ENCODE measurements around the gene SIRT7.

The SIRT7 gene

DNA sequence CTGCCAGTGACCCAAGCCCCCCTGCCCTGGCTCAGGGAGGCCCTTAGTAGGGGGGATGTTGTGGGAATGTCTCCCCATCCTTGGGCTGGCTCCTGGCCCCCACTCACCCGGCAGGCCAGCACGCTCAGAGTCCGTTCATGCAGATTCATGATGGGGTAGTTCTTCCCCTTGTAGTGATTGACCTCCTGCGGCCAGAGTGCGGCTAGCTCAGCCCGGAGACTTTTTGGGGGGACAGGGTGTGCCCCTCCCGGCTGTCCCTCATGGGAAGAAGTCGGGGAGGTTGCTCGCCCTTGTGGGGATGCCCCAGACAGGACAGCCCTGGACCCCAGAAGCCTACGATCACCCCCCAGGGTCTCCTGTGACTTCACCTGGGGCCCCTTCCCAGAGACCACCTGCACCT lies 12.0 kb downstream of the SIRT7 start:
- DNase-seq (ENCODE audit: low read depth, low spot score): no peak

DNA sequence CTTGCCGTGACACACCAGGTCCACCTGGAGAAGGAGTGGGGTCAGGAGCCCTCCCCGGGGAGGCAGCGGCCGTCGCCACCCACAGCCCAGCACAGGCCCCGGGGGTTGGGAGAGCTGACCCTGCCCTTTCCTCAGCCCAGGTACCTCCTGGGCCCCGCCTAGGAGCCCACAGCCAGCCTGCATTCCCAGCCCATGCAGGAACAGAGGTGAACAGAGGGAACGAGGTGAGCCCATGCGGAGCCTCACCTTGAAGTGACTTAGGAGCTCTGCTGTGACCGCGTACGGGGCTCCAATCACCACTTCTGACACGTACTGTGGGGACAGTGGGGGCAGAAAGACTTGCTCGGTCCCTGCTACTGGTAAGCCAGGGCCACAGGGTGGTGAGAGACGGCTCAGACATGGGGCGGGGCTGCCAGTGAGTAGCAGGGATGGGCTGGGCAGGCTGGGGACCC lies 12.5 kb downstream of the SIRT7 start:
- DNase-seq (ENCODE audit: low read depth, low spot score): no peak

DNA sequence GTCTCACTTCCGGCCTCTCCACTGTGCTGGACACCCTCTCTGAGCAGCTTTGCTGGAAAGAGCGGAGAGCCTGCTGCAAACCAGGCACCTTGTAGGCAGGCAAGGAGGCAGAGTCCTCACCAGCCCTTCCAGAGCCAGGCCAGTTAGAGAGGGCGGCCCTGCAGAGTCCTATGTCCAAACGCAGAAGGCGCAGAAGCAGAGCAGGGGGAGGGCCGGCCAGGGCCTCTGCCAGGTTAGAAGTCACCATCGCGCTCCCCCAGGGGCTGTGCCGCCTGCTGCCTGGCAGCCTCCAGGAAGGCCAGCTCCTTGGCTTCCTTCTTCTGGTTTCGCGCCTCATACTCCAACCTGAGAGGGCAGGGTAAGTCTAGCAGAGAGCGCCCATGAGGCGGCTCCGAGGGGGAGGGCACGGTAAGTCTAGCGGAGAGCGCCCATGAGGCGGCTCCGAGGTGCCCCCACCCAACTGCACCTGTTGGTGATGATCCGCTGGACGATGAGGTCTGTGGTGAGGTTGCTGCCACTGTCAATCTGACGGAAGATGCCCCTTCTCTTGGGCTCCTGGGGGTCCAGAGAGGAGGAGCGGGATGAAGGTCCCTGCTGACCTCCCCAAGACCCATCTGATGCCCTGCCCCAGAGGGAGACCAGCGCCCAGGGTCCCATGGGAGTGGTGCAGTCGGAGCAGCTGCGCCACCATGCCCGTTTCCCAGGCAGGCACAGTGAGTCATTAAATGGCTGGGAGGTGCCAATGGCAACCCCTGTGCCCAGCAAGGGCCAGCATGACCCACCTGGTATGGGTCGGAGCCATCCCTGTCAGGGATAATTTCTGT lies 13.2 kb downstream of the SIRT7 start:
- DNase-seq (ENCODE audit: low read depth, low spot score): no peak

DNA sequence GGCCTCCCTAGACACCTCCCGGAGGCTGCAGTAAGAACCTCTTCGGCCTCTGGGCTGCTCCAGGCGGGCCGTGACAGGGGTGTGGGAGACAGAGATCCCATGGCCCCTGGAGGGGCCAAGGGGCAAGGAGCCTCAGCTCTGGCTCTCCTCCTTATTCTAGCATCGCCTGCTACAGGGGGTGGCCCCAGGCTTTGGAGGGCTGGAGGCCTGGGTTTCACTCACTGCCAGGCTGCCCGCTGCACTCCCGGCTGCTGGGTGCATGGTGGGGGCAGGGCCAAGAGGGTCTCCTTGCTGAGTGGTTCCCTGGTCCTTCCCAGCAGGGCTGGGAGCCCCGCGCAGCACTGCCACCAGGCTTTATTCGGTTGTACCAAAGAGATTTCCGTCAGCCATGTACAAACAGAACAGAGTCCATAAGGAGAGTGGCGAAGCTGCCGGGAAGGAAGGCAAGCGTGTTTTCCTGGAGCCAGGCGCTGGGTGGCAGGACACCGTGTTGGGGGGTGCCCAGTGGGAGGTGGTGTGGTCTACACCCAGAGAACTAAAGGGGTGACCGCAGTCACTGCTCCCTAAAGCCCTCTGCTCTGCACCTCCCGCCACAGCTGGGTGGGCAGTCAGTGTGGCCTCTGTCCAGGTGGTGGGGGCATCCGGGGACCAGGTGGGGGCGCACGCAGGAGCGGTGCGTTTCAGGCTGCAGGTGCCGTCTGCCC lies 13.9 kb downstream of the SIRT7 start:
- DNase-seq (ENCODE audit: low read depth, low spot score): no peak

DNA sequence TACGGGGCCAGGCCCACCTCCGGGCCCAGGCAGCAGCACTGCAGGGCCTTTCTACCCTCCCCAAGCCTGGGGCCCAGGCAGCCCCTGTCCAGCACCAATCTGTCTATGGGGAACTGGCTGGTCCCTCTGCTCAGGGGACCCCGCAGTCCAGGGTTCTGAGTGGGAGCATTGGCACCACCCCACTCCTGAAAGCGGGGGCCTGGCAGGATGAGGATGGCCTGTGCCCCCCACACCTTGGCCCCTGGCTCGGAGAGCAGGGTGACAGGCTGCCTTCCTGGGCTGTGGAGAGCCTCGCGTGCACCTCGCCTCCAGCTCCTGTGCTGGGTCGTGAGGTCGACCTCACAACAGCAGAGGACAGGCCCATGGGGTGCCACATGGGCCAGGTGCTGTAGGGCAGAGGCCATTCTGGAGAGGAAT lies 14.6 kb downstream of the SIRT7 start:
- no peak for DNase-seq (ENCODE audit: low read depth, low spot score)

DNA sequence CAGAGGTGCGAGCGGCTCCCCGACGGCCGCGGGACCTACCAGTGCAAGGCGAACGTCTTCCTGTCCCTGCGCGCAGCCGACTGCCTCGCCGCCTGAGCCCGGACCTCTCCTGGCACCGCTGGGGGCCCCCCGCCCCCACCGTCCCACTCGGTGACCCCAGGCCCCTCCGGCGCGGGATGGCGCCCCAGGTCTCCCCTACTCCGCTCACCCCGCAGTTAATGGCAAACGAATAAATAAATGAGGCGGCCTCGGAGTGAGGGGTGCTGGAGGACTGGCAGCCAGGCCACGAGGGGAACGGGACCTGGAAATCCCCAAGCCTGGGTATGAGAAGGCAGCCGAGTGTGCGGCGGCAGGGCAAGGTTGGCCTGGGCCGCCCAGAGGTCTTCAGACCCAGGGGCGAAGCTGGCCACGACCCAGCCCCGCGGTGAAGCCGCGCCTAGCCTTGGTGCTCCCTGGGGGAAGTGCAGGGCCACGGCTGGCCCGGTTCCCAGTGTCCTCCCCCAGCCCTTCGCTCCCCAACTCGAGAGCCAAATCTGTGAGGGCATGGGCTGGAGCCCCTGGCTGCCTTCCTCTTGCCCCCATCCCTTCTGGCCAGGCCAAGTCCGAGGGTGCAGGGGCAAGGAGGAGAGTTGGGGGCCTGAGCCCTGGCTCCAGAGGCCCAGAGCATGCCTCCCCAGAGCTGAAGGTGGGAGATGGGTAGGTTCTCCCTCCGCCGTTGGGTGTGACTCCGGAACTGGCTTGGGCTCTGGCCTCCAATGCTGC lies 15.1 kb downstream of the SIRT7 start:
- DNase-seq (ENCODE audit: low read depth, low spot score): no peak

DNA sequence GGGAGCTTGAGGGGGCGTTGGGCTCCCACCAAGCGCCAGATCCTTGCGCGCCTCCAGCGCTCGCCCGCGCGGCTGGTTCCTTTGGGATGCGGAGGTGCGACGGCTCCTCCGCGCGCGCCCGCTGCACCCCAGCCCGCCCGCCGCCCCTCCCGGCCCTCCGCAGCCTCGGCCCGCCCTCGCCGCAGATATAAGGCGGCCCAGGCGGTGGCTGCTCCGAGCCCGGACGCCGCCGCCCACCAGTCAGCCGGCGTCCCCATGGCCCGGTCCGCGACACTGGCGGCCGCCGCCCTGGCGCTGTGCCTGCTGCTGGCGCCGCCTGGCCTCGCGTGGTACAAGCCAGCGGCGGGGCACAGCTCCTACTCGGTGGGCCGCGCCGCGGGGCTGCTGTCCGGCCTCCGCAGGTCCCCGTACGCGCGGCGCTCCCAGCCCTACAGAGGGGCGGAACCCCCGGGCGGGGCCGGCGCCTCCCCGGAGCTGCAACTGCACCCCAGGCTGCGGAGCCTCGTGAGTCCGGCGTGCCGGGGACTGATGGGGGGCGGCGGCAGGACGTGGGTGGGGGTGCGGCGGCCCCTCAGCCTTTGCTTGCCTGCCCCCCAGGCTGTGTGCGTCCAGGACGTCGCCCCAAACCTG lies 15.8 kb downstream of the SIRT7 start, which contains the start of gene NPB:
Gene NPB, plus strand, starts transcription at position 216 of the 630 bp plus-strand sequence. Its CDS starts 40 bp downstream, at position 256.
- DNase-seq (ENCODE audit: low read depth, low spot score): no peak

DNA sequence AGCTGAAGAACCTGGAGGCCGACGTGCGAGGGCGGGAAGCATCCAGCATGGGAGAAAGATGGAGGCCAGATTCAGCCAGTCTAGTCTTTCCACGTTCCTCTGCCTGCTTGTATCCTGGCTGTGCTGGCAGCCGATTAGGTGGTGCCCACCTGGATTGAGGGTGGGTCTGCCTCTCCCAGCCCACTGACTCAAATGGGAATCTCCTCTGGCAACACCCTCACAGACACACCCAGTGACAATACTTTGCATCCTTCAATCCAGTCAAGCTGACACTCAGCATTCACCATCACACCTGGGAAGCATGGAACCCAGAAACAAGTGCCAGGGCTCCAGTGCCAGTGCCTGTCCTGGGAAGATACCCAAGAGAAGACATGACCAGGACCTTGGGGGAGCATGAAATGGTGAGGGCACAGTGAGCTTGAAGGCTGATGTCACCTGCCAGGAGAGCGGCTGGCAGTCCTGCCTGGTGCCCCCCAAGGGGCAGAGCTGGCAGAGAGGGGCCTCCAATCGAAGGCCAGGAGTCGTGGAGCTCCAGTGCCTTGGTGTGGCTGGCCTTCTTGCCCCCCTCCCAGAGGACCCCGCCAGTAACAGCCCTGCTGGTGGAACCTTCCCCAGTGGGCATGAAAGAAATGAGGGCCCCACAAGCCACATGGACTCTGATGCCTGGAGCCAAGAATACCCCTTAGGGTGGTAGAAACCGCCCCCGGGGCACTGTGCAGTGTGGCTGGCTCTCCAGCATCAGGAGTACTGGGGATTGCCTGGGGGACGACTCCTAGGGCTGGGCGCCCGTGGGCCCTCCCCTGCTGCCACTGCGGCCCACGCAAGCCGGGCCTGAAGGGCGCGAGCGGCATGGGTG lies 16.6 kb downstream of the SIRT7 start:
- DNase-seq (ENCODE audit: low read depth, low spot score): no peak

DNA sequence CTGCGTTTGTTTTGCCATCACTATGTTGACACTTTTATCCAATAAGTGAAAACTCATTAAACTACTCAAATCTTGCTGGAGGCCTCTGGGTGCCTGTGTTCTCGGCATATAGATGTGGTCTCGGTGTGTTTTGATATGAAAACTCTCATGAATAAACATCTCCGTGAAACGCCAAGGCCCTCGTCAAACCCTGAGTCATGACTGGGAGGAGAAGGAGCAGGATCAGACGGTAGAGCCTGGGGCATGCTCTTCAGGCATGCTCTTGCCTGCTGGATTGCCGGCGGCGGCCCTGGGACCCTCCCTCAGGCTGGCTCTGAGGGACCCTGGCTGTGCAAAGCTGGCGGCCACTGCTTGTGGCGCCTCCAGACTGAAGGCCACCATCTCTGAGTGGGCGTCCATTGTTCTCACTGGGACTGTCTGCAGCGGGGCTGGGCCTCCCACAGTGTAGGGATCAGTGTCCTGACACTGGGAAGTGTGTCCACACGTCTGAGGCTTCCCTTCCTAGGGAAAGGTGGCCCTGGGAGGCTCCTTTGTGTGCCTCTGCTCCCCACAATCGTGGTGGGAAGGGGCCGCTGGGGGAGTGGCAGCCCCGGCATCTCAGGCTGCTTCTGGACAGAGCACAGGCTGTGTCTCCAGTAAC lies 17.7 kb downstream of the SIRT7 start:
- no peak for DNase-seq (ENCODE audit: low read depth, low spot score)

DNA sequence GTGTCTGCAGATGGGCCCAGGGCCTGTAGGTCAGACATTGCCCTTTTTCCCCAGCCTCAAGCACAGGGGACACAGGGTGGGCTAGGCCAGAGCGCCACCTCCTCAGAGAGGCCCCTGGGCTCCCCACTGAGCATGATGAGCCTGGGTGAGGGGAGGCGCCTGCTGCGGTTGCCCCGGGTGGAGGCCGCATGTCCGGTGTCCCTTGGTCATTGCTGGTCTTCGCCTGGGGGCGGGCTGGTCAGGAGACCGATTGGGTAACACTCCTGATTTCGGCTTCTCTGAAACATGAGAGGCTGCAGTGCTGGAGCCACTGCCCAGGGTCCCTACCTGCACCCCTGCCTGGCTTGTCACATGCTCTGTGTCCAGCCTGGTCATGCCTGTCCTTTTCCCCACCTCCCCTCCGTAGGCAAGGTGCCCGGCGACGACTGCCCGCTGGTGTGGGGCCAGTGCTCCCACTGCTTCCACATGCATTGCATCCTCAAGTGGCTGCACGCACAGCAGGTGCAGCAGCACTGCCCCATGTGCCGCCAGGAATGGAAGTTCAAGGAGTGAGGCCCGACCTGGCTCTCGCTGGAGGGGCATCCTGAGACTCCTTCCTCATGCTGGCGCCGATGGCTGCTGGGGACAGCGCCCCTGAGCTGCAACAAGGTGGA lies 18.3 kb downstream of the SIRT7 start:
- DNase-seq (ENCODE audit: low read depth, low spot score): no peak

DNA sequence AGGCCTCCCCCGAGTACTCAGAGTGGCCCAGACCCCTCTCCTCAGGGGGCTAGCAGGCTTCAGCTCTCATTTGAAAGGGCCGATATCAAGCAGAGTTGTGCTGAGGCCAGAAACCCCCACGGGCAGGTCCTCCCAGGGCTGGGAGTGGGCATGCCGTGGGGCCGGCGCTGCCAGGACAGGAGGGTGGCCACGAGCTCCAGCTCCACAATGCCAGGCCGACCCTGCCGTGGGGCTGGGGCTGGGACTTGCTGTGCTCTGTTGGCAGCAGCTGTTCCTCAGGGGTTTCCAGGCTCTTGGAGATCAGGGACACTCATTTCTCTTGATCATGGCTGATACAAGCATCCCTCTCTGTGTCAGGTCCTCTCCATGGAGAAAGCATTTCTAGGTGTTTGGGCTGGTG lies 19.1 kb downstream of the SIRT7 start:
- DNase-seq (ENCODE audit: low read depth, low spot score): no peak

DNA sequence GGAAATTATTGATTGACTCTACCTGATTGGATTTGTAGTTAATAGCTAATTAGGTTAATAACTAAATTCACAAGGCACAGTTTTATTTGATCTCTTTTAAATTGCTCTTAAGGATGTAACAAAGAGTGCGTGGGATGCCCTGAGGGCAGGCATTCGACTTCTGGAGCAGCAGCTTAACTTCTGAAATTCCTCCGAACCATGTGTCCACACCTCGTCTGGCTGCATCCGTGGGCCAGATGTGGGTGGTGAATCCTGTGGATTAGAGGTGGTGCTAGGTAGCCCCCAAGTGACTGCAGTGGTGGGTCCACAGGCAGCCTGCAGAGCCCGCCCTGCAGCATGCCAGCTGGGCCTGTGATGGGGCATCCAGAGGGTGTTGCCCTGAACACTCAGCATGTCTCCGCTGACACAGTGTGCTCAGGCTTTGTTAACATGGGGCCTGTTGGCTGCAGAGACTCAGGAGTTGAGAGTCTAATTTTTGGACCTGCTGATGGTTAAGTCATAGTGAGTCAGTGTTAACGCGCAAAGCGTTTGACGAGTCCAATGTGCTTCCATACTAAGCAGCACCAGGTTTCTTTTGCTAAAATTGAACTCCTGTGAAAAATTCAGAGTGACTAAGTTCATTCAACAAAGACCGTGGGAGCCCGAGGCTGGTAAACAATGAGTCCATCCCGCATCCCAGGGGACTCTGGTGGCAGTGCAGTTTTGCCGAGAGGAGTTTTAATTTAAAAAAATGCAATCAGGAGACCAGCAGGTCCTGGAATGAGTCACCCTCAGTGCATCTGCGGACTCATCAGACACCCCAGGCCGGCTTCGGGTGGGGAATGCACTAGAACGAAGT lies 19.7 kb downstream of the SIRT7 start:
- DNase-seq (ENCODE audit: low read depth, low spot score): peak; percentile 56

DNA sequence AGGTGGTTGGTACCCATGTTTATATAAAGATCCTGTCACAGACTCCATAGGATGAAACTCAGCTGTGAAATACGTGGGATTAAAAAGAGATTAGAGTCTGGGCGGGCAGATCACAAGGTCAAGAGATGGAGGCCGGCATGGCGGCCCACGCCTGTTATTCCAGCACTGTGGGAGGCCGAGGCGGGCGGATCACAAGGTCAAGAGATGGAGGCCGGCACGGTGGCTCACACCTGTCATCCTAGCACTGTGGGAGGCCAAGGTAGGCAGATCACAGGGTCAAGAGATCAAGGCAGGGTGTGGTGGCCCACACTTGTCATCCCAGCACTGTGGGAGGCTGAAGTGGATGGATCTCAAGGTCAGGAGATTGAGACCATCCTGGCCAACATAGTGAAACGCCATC lies 22.6 kb downstream of the SIRT7 start:
- DNase-seq (ENCODE audit: low read depth, low spot score): no peak

DNA sequence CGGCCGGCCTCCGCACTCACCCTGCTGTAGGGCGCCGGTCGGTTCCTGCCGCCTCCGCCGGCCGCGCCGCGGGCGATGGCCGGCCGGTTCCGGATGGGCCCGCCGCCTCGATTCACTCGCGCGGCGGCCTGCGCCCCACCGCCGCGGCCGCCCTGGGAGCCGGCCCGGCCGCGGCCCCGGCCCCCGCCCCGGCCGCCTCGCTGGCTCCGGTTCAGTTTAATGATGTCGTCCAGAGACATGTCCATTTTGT lies 26.7 kb downstream of the SIRT7 start:
- no peak for DNase-seq (ENCODE audit: low read depth, low spot score)

DNA sequence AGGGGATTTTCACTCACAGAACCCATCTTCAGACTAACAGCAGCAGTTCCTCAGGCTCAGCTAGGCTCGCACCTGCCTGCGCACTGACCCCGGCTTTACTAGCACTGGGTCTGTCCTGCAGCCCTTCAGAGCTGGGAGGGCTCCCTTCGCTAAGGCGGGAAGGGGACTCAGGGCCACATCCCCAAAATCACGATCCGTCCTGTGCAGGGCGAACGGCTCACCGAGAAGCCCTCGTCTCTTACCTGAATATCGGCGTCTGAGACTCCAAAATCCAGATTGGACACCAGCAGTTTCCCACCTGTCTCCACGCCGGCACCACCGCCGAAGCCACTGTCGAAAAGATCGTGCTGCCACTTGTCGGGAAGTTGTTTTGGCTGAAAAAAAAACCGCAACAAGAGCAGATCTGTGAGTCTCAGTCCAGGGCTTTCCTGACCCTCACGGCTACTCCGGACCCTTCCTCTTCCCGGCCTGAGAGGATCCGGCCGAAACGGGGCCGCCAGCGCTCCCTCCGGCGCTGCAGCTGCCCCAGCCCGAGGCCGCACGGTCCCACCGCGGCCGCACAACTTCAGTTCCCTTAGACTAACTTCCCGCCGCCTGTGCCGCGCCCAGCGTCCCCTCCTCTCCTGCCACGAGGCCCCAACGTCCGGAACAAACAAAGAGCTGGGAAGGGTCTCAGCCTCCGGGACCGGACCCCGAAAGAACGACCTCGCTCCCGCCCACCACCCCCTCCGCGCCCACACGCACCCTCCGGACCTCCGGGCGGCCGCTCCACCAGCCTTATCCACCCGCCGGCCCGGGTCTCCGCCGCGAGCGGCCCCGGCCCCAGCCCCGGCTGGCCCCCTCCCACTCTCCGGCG lies 27.3 kb downstream of the SIRT7 start:
- DNase-seq (ENCODE audit: low read depth, low spot score): no peak

DNA sequence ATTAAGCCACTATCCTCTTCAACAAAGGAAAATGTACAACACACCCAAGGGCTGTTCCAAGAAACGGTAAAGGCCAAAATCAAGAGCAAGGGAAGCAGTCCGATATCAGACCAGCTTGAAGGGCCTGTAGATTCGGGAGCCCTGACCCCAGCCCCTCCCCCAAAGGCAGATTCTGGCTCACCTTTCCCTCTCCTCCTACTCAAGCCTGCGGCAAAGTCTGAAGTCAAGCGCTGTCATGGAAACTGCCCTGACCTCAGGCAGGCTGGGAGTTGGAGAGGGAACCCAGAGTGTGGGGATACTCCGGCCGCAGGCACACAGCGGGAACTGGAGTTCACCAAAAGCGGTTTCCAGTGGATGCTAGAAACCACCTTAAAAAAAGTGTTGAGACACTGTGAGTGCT lies 28.4 kb downstream of the SIRT7 start:
- DNase-seq (ENCODE audit: low read depth, low spot score): no peak

DNA sequence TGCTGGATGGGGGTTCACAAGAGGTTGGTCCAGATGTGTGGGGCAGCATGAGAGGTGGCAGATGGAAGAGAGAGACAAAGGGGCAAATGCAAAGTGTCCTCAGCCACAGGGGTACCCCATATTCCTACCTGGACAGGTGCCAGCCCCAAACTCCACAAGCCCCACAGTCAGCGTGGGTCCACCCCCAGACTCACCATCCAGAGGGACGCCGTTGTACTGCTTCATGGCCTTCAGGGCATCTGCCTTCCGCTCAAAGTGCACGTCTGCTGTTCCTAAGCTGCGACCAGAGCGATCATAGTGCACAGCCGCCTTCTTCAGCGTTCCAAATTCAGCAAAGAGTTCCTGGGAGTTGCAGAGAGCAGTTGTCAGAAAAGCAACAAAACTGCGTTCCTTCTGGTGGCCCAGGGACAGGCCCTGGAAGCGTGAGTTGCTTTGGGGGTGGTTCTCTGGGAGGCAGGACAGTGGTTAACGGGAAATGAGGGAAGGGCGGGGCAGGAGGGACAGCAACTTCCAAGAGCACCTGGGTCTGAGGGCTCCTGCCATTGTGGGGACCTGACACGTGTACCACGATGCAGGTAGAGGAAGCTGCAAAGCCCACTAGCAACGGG lies 28.9 kb downstream of the SIRT7 start:
- DNase-seq (ENCODE audit: low read depth, low spot score): no peak
